ENCODE results near the gene FBP1. TPM values are rescaled to one million over a fixed set of nuclear protein-coding genes. Genes with fewer than 3 reads are reported as not detected.

The FBP1 gene
- total RNA-seq, 4 donors from 2014 or later = 56.1 to 454 (median 413) TPM

DNA sequence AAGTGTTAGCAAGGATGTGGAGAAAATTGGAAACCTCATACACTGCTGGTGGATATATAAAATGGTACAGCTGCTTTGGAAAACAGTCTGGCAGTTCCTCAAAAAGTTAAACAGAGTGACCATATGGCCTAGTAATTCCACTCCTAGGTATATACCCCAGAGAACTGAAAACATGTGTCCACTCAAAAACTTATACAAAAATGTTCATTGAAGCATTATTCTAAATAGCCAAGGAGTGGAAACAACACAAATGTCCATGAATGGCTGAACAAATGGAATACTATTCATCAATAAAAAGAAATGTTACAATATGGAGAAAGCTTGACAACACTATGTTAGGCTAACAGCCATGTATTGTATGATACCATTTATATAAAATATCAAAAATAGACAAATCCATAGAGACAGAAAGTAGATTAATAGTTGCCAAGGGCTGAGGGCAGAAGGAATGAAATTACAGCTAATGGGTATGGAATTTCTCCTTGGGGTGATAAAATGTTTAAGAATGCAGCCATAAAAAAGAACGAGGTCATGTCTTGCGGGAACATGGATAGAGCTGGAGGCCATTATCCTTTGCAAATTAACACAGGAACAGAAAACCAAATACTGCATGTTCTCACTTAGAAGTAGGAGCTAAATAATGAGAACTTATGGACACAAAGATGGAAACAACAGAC lies 33.6 kb upstream of the FBP1 start:
- no peak overlapping the region for H3K27ac ChIP-seq
- peaks cover 0 to 6% (median 0%) of the 10 kb centered on the region in 4 donors for H3K4me1 ChIP-seq
- no peak for TF ChIP-seq POLR2A (IDR thresholded peaks at IDR 0.05)
- TF ChIP-seq, protein P1, sequence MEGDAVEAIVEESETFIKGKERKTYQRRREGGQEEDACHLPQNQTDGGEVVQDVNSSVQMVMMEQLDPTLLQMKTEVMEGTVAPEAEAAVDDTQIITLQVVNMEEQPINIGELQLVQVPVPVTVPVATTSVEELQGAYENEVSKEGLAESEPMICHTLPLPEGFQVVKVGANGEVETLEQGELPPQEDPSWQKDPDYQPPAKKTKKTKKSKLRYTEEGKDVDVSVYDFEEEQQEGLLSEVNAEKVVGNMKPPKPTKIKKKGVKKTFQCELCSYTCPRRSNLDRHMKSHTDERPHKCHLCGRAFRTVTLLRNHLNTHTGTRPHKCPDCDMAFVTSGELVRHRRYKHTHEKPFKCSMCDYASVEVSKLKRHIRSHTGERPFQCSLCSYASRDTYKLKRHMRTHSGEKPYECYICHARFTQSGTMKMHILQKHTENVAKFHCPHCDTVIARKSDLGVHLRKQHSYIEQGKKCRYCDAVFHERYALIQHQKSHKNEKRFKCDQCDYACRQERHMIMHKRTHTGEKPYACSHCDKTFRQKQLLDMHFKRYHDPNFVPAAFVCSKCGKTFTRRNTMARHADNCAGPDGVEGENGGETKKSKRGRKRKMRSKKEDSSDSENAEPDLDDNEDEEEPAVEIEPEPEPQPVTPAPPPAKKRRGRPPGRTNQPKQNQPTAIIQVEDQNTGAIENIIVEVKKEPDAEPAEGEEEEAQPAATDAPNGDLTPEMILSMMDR (IDR thresholded peaks at IDR 0.05) = no peak
- no peak for DNase-seq
- no peak overlapping the region for H3K4me3 ChIP-seq
- no peaks in the 10 kb centered on the region for H3K27me3 ChIP-seq
- no peaks in the 10 kb centered on the region for H3K36me3 ChIP-seq
- no peaks in the 10 kb centered on the region for H3K9me3 ChIP-seq

DNA sequence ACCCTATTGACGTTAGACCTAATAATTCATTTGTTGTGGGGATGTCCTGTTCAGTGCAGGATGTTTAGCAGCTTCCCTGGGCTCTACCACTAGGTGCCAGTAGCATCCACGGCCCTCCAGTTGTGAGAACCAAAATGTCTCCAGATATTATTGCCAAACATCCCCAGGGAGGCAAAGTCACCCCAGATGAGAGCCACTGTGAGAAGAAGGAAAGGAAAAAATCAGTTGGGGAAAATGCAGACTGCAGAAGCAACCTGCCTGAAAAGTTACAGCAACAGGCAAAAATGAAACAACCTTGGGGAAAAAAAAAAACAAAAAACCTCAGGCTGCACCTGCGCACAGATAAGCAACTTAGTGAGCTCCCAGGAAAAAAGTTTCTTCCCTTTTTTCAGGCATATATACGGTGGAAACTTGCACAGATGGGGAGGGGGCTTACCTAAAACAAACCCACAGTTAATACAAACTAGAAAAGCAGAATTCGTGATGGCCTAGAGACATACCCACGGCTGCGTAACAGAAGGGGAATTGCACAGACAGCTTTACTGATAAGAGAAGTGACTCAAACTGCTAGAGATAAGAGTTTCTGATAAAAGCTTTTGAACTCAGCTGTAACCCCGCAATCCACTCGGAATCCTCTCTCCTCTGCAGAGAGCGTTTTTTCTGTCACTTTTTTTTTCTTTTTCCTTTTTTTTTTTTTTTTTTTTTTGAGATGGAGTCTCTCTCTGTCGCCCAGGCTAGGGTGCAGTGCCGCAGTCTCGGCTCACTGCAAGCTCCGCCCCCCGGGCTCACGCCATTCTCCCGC lies 29.8 kb upstream of the FBP1 start:
- no peaks in the 10 kb centered on the region for H3K9me3 ChIP-seq
- no peaks in the 10 kb centered on the region for H3K36me3 ChIP-seq
- H3K4me3 ChIP-seq = peak overlapping the region; percentile 16 to 49 (median 30)
- peak in 2 of 3 donors; percentile 53 to 78 for DNase-seq
- peaks cover 0 to 12% (median 0%) of the 10 kb centered on the region in 4 donors for H3K4me1 ChIP-seq
- H3K27ac ChIP-seq = peak overlapping the region; percentile 4 to 54 (median 37)
- TF ChIP-seq POLR2A (IDR thresholded peaks at IDR 0.05) = no peak
- TF ChIP-seq, protein P1 (IDR thresholded peaks at IDR 0.05) = peak; percentile 14 to 70 (median 62)
- H3K27me3 ChIP-seq = no peaks in the 10 kb centered on the region

GRCh38 chr9:94668418-94668927 lies 29.2 kb upstream of the FBP1 start:
- Histone ChIP-seq H3K27me3 (no peaks in the 10 kb centered on the region), H3K4me1 (peaks cover 0 to 12% (median 0%) of the 10 kb centered on the region in 4 donors), H3K9me3 (no peaks in the 10 kb centered on the region), H3K27ac (peak overlapping the region in 3 of 4 donors; percentile 4 to 54 (median 51)), H3K4me3 (peak overlapping the region in 1 of 4 donors; percentile 24), H3K36me3 (no peaks in the 10 kb centered on the region)
- TF ChIP-seq POLR2A (IDR thresholded peaks at IDR 0.05) = peak in 1 of 2 donors; percentile 8
- TF ChIP-seq, protein P1 (IDR thresholded peaks at IDR 0.05) = no peak
- DNase-seq = no peak

GRCh38 chr9:94666364-94667099 lies 27.2 kb upstream of the FBP1 start:
- peak overlapping the region in 3 of 4 donors; percentile 30 to 86 (median 53) for H3K27ac ChIP-seq
- DNase-seq = peak in 2 of 3 donors; percentile 65 to 79
- H3K27me3 ChIP-seq = no peaks in the 10 kb centered on the region
- H3K36me3 ChIP-seq = no peaks in the 10 kb centered on the region
- TF ChIP-seq POLR2A (IDR thresholded peaks at IDR 0.05) = no peak
- TF ChIP-seq, protein P1 (IDR thresholded peaks at IDR 0.05) = peak in 2 of 6 experiments; percentile 1 to 16
- H3K4me1 ChIP-seq = peaks cover 0 to 12% (median 0%) of the 10 kb centered on the region in 4 donors
- no peak overlapping the region for H3K4me3 ChIP-seq
- no peaks in the 10 kb centered on the region for H3K9me3 ChIP-seq

GRCh38 chr9:94665613-94666012 lies 26.3 kb upstream of the FBP1 start:
- DNase-seq = no peak
- peaks cover 0 to 12% (median 0%) of the 10 kb centered on the region in 4 donors for H3K4me1 ChIP-seq
- no peaks in the 10 kb centered on the region for H3K36me3 ChIP-seq
- H3K4me3 ChIP-seq = no peak overlapping the region
- peak overlapping the region in 2 of 4 donors; percentile 17 to 86 for H3K27ac ChIP-seq
- TF ChIP-seq POLR2A (IDR thresholded peaks at IDR 0.05) = no peak
- TF ChIP-seq, protein P1 (IDR thresholded peaks at IDR 0.05) = no peak
- H3K9me3 ChIP-seq = no peaks in the 10 kb centered on the region
- no peaks in the 10 kb centered on the region for H3K27me3 ChIP-seq

Measured in Peyer's patch (tissue), 4 donors.